Measurements from ENCODE around the gene PSMB10.
"Not testable (repeated sequence)": the region's sequence is repeated elsewhere in the genome, so short reads cannot be mapped to it uniquely, and the experiment has no call there.

Gene PSMB10

GRCh38 chr16:67941469-67942199 lies 5.0 kb upstream of the PSMB10 start:
- no peak for DNase-seq

GRCh38 chr16:67940446-67941089 lies 3.9 kb upstream of the PSMB10 start:
- no peak for DNase-seq

GRCh38 chr16:67939507-67940445 lies 3.1 kb upstream of the PSMB10 start:
- no peak for DNase-seq

GRCh38 chr16:67937713-67938112 lies 1.1 kb upstream of the PSMB10 start:
- not testable (repeated sequence) for DNase-seq

- no peak for DNase-seq
Measured at GRCh38 chr16:67936880-67937605, 393 bp upstream of the PSMB10 start.

GRCh38 chr16:67935402-67936123 lies 1.1 kb downstream of the PSMB10 start:
- peak; percentile 83 to 95 for DNase-seq

GRCh38 chr16:67935101-67935401 lies 1.6 kb downstream of the PSMB10 start:
- DNase-seq = no peak

- DNase-seq = no peak
Measured at GRCh38 chr16:67934306-67935100, 2.1 kb downstream of the PSMB10 start.

- DNase-seq = no peak
Measured at GRCh38 chr16:67933805-67934204, 2.8 kb downstream of the PSMB10 start.

- DNase-seq = no peak
Measured at GRCh38 chr16:67932462-67932840, 4.2 kb downstream of the PSMB10 start.

- no peak for DNase-seq
Measured at GRCh38 chr16:67931712-67932461, 4.8 kb downstream of the PSMB10 start, which contains the start of gene CTRL. TSS of gene CTRL (minus strand) at chr16:67931862. CDS start at chr16:67931852, 10 bp downstream.

- DNase-seq = no peak
Measured at GRCh38 chr16:67930678-67931211, 5.9 kb downstream of the PSMB10 start.

- DNase-seq = no peak
Measured at GRCh38 chr16:67930191-67930590, 6.5 kb downstream of the PSMB10 start.

- peak in 1 of 2 experiments; percentile 63 for DNase-seq
Measured at GRCh38 chr16:67928561-67929364, 7.9 kb downstream of the PSMB10 start.

- DNase-seq = no peak
Measured at GRCh38 chr16:67928147-67928546, 8.5 kb downstream of the PSMB10 start.

- peak in 1 of 2 experiments; percentile 45 for DNase-seq
Measured at GRCh38 chr16:67927131-67927941, 9.3 kb downstream of the PSMB10 start.

- DNase-seq = no peak
Measured at GRCh38 chr16:67926181-67926750, 10.4 kb downstream of the PSMB10 start.
